Kasumi-1 (cell line): ENCODE data around the gene PYGO1.
A peak's percentile ranks its signal among the peaks of the same experiment; 100 is the strongest.

Source experiments
- DNase-seq, 2 experiments: peaks; one replicate each; lab custom pipeline; 2025; lab: John Stamatoyannopoulos, UW

The PYGO1 gene

GRCh38 chr15:55564347-55565145 is 23.6 kb downstream of the PYGO1 start:
- DNase-seq = no peak

- no peak for DNase-seq
These were observed 25.5 kb downstream of the PYGO1 start for GRCh38 chr15:55562601-55563000.

- DNase-seq = no peak
These were observed 33.1 kb downstream of the PYGO1 start for GRCh38 chr15:55555089-55555488.

GRCh38 chr15:55552926-55553325 is 35.2 kb downstream of the PYGO1 start:
- no peak for DNase-seq

- DNase-seq = no peak
These were observed 35.7 kb downstream of the PYGO1 start for GRCh38 chr15:55552451-55552850.

- no peak for DNase-seq
These were observed 38.8 kb downstream of the PYGO1 start for GRCh38 chr15:55549305-55549704.

GRCh38 chr15:55546718-55547117 is 41.4 kb downstream of the PYGO1 start:
- DNase-seq = no peak

GRCh38 chr15:55535436-55535835 is 52.7 kb downstream of the PYGO1 start:
- no peak for DNase-seq

- peak; percentile 3 to 5 for DNase-seq
These were observed 55.2 kb downstream of the PYGO1 start for GRCh38 chr15:55532944-55533343.

GRCh38 chr15:55530861-55531313 is 57.3 kb downstream of the PYGO1 start:
- no peak for DNase-seq

GRCh38 chr15:55528812-55529211 is 59.3 kb downstream of the PYGO1 start:
- DNase-seq = no peak

GRCh38 chr15:55527150-55527549 is 61.0 kb downstream of the PYGO1 start:
- DNase-seq = no peak

GRCh38 chr15:55526559-55527036 is 61.5 kb downstream of the PYGO1 start:
- DNase-seq = peak; percentile 62 to 73

GRCh38 chr15:55522742-55523450 is 65.2 kb downstream of the PYGO1 start:
- no peak for DNase-seq

GRCh38 chr15:55518641-55519040 is 69.5 kb downstream of the PYGO1 start:
- peak in 1 of 2 experiments; percentile 7 for DNase-seq

- DNase-seq = no peak
These were observed 70.1 kb downstream of the PYGO1 start for GRCh38 chr15:55518009-55518408.

- no peak for DNase-seq
These were observed 72.0 kb downstream of the PYGO1 start for GRCh38 chr15:55515991-55516776.

GRCh38 chr15:55515491-55515890 is 72.7 kb downstream of the PYGO1 start:
- DNase-seq = no peak

- no peak for DNase-seq
These were observed 73.7 kb downstream of the PYGO1 start for GRCh38 chr15:55514414-55514850.

- peak; percentile 25 to 40 for DNase-seq
These were observed 74.3 kb downstream of the PYGO1 start for GRCh38 chr15:55513621-55514413.

- DNase-seq = no peak
These were observed 75.0 kb downstream of the PYGO1 start for GRCh38 chr15:55513152-55513551.
